IMR-90 (cell line): ENCODE data around the gene ALK. TPM values are rescaled to one million over a fixed set of nuclear protein-coding genes. Genes with fewer than 3 reads are reported as not detected.

ENCODE experiments used
- ATAC-seq: fragments of 200-7000 bp; cut with Tn5 transposase; 2 replicates; pipeline ENCODE4 v1.9.1; 2020; ENCODE audit warnings: low read depth, mild to moderate bottlenecking, moderate library complexity
- BruUV-seq: library from RNA; stranded (reverse); fragments of 400-500 nt; replicated peaks from 2 replicates; lab custom pipeline; 2021; lab: Mats Ljungman, UMichigan
- CTCF ChIA-PET: fragments of 300-600 bp; formaldehyde crosslinking; extraction: SDS; loops from one replicate; lab custom pipeline; 2021; ENCODE audit warnings: antibody characterized with exemption; lab: Yijun Ruan, JAX
- POLR2A ChIA-PET: fragments of 300-600 bp; sonication (Branson Sonifier 250); formaldehyde crosslinking; loops from one replicate; lab custom pipeline; 2022; ENCODE audit warnings: antibody characterized with exemption; ENCODE audit not compliant: unreplicated experiment; lab: Charles Lee
- DNase-seq: peaks from one replicate; pipeline ENCODE4 v3.0.0; 2013
- H2AFZ ChIP-seq: replicated peaks from 2 replicates; pipeline ENCODE3; 2013; ENCODE audit warnings: low read length, mild to moderate bottlenecking; ENCODE audit not compliant: poor library complexity
- H2AK5ac ChIP-seq: 2 replicates; pipeline ENCODE4 v1.6.1; 2013; ENCODE audit warnings: low read depth, low read length, inconsistent platforms
- H2AK9ac ChIP-seq: replicated peaks from 2 replicates; pipeline ENCODE3; 2013; ENCODE audit warnings: mild to moderate bottlenecking, low read depth, low read length, moderate library complexity; ENCODE audit not compliant: poor library complexity
- H2BK120ac ChIP-seq: 2 replicates; pipeline ENCODE4 v1.6.1; 2013; ENCODE audit warnings: low read depth, low read length, inconsistent platforms
- H2BK15ac ChIP-seq: 3 replicates; pipeline ENCODE4 v1.6.1; 2013; ENCODE audit warnings: low read depth, low read length, inconsistent platforms
- H2BK20ac ChIP-seq: 2 replicates; pipeline ENCODE4 v1.6.1; 2013; ENCODE audit warnings: low read depth, mild to moderate bottlenecking, inconsistent platforms, low read length, moderate library complexity
- H2BK5ac ChIP-seq: 2 replicates; pipeline ENCODE4 v1.6.1; 2013; ENCODE audit warnings: mild to moderate bottlenecking, low read depth, low read length, inconsistent platforms; ENCODE audit not compliant: poor library complexity, severe bottlenecking
- H3K14ac ChIP-seq: replicated peaks from 2 replicates; pipeline ENCODE4 v1.6.1; 2013; ENCODE audit warnings: low read depth, low read length, inconsistent platforms
- H3K18ac ChIP-seq: 2 replicates; pipeline ENCODE4 v1.6.1; 2013; ENCODE audit warnings: low read depth, low read length, control low read depth
- H3K23ac ChIP-seq: 2 replicates; pipeline ENCODE4 v1.6.1; 2013; ENCODE audit warnings: low read depth, low read length, inconsistent platforms
- H3K27ac ChIP-seq: 2 replicates; pipeline ENCODE4 v1.5.1; 2013; ENCODE audit warnings: mild to moderate bottlenecking, control low read depth, low read length; ENCODE audit not compliant: insufficient read depth
- H3K27me3 ChIP-seq: 2 replicates; pipeline ENCODE4 v1.6.1; 2013; ENCODE audit warnings: low read length; ENCODE audit not compliant: control insufficient read depth, insufficient read depth
- H3K36me3 ChIP-seq: 2 replicates; pipeline ENCODE4 v1.6.1; 2013; ENCODE audit warnings: low read length, mixed read lengths; ENCODE audit not compliant: control insufficient read depth, insufficient read depth
- H3K4ac ChIP-seq: 2 replicates; pipeline ENCODE4 v1.6.1; 2013; ENCODE audit warnings: low read depth, low read length, inconsistent platforms
- H3K4me1 ChIP-seq: 2 replicates; pipeline ENCODE4 v1.6.1; 2013; ENCODE audit warnings: low read length, mixed read lengths; ENCODE audit not compliant: control insufficient read depth, insufficient read depth
- H3K4me2 ChIP-seq: 2 replicates; pipeline ENCODE4 v1.6.1; 2013; ENCODE audit warnings: low read depth, mild to moderate bottlenecking, control low read depth, low read length, moderate library complexity
- H3K4me3 ChIP-seq: 2 replicates; pipeline ENCODE4 v1.5.1; 2013; ENCODE audit warnings: low read depth, mild to moderate bottlenecking, control low read depth, low read length, moderate library complexity; ENCODE audit not compliant: insufficient read depth
- H3K56ac ChIP-seq: 2 replicates; pipeline ENCODE4 v1.6.1; 2013; ENCODE audit warnings: low read length, inconsistent platforms; ENCODE audit not compliant: insufficient read depth; ENCODE audit errors: extremely low read depth
- H3K79me1 ChIP-seq, 2 experiments: 2 replicates each; pipeline ENCODE4 v1.6.1; 2013; ENCODE audit warnings: low read length in 2 of 2, inconsistent platforms in 1 of 2, low read depth in 1 of 2
- H3K9ac ChIP-seq: 2 replicates; pipeline ENCODE4 v1.6.1; 2013; ENCODE audit warnings: low read depth, low read length, control low read depth
- H3K9me1 ChIP-seq: 2 replicates; pipeline ENCODE4 v1.6.1; 2013; ENCODE audit warnings: low read length, inconsistent platforms; ENCODE audit not compliant: insufficient read depth
- H3K9me3 ChIP-seq: 2 replicates; pipeline ENCODE4 v1.6.1; 2013; ENCODE audit warnings: low read length; ENCODE audit not compliant: control insufficient read depth, insufficient read depth
- H4K20me1 ChIP-seq: 2 replicates; pipeline ENCODE4 v1.6.1; 2013; ENCODE audit warnings: low read length, inconsistent platforms; ENCODE audit not compliant: insufficient read depth
- H4K5ac ChIP-seq: 2 replicates; pipeline ENCODE4 v1.6.1; 2013; ENCODE audit warnings: mild to moderate bottlenecking, low read depth, low read length, control low read depth
- H4K8ac ChIP-seq, 2 experiments: 2 replicates each; pipeline ENCODE4 v1.6.1; 2013; ENCODE audit warnings: low read depth in 2 of 2, low read length in 2 of 2, control low read depth in 1 of 2, inconsistent platforms in 1 of 2
- H4K91ac ChIP-seq: 2 replicates; pipeline ENCODE4 v1.6.1; 2013; ENCODE audit warnings: low read depth, low read length, inconsistent platforms; ENCODE audit not compliant: insufficient read depth
- CEBPB ChIP-seq: IDR thresholded peaks from 2 replicates; pipeline ENCODE4 v1.6.1; 2012; ENCODE audit warnings: low read depth, low read length, improper control_type of control experiment
- CTCF ChIP-seq: conservative IDR thresholded peaks from 2 replicates; pipeline ENCODE4 v1.5.1; 2012; ENCODE audit warnings: mild to moderate bottlenecking, low read depth, low read length, improper control_type of control experiment
- ELK1 ChIP-seq: fragments of 150-350 bp; IDR thresholded peaks from 2 replicates; pipeline ENCODE4 v1.6.1; 2016; ENCODE audit warnings: low read depth, mild to moderate bottlenecking, low read length, moderate library complexity, borderline replicate concordance
- FOS ChIP-seq: fragments of 150-350 bp; IDR thresholded peaks from 2 replicates; pipeline ENCODE4 v1.6.1; 2016; ENCODE audit warnings: low read depth, low read length
- MXI1 ChIP-seq: IDR thresholded peaks from 2 replicates; pipeline ENCODE4 v1.6.1; 2012; ENCODE audit warnings: low read depth, mild to moderate bottlenecking, low read length, moderate library complexity, borderline replicate concordance
- NFE2L2 ChIP-seq: fragments of 150-350 bp; IDR thresholded peaks from 2 replicates; pipeline ENCODE4 v1.6.1; 2016; ENCODE audit warnings: low read depth, mild to moderate bottlenecking, low read length
- POLR2A ChIP-seq: IDR thresholded peaks from 2 replicates; pipeline ENCODE4 v1.6.1; 2012; ENCODE audit warnings: mild to moderate bottlenecking, low read depth, low read length
- RAD21 ChIP-seq: IDR thresholded peaks from 2 replicates; pipeline ENCODE4 v1.6.1; 2012; ENCODE audit warnings: low read length, improper control_type of control experiment
- RCOR1 ChIP-seq: IDR thresholded peaks from 2 replicates; pipeline ENCODE4 v1.6.1; 2012; ENCODE audit warnings: mild to moderate bottlenecking, low read length, improper control_type of control experiment; ENCODE audit not compliant: insufficient replicate concordance
- RFX5 ChIP-seq: IDR thresholded peaks from 2 replicates; pipeline ENCODE4 v1.8.0; 2012; ENCODE audit warnings: low read depth, mild to moderate bottlenecking, low read length, moderate library complexity
- SMC3 ChIP-seq: fragments of 150-350 bp; IDR thresholded peaks from 2 replicates; pipeline ENCODE4 v1.6.1; 2016; ENCODE audit warnings: low read depth, mild to moderate bottlenecking, antibody characterized with exemption, low read length, moderate library complexity
- USF2 ChIP-seq: fragments of 150-350 bp; IDR thresholded peaks from 2 replicates; pipeline ENCODE4 v1.6.1; 2017; ENCODE audit warnings: mild to moderate bottlenecking, antibody characterized with exemption, low read length, low read depth
- WGBS, 2 experiments: methylation state at CpG; one replicate each; pipeline versions ENCODE4 v1.1.5 to v1.1.7; 2013; ENCODE audit warnings: missing lambda C conversion rate in 2 of 2; ENCODE audit not compliant: insufficient read length in 1 of 2; ENCODE audit errors: extremely low coverage in 2 of 2; 5-methylcytosine and 5-hydroxymethylcytosine counted together
- dilution Hi-C: fragments of 300-500 bp; cut with HindIII; formaldehyde crosslinking; loops from one replicate; pipeline ENCODE4 v1.14.3; 2018; ENCODE audit warnings: low sequenced_read_pairs; ENCODE audit not compliant: unreplicated experiment
- in situ Hi-C: fragments of 300-500 bp; cut with MboI; formaldehyde crosslinking; loops from 3 replicates; pipeline ENCODE4 v1.14.3; 2019; ENCODE audit warnings: low sequenced_read_pairs, inconsistent platforms, mixed read lengths
- intact Hi-C: fragments of 100-400 bp; cut with micrococcal nuclease; formaldehyde crosslinking; loops from 2 replicates; pipeline ENCODE4 v1.10.0; 2022
- polyA plus RNA-seq, 3 experiments: library from polyadenylated mRNA; depleted of rRNA; stranded (reverse); fragments of >200 nt; gene quantifications; 2 replicates each; pipeline ENCODE4 v1.2.3, GENCODE V29; 2012; ENCODE audit warnings: low replicate concordance in 1 of 3
- total RNA-seq: library from RNA; depleted of rRNA; stranded (reverse); fragments of >200 nt; gene quantifications from 2 replicates; pipeline ENCODE4 v1.2.3, GENCODE V29; 2012

The ALK gene
- total and polyA plus RNA-seq, 2 of the 4 experiments (the other 2 are of a cell fraction) = not detected

- TF ChIP-seq CEBPB (no peak), POLR2A (no peak), CTCF (no peak), ELK1 (no peak), FOS (no peak), MXI1 (no peak), NFE2L2 (no peak), SMC3 (no peak), RFX5 (no peak), USF2 (no peak), RCOR1 (no peak), RAD21 (no peak)
- Histone ChIP-seq H3K4ac (no peak overlapping the region), H3K23ac (no peak overlapping the region), H3K56ac (no peak overlapping the region), H3K4me1 (peaks cover 2% of the 10 kb centered on the region; the same call in 1 of the 2 replicates), H2BK5ac (no peak overlapping the region), H2AK9ac (no peak overlapping the region), H3K18ac (no peak overlapping the region), H3K9me1 (no peaks in the 10 kb centered on the region), H3K79me1 (no peaks in the 10 kb centered on the region), H3K14ac (no peak overlapping the region), H3K9me3 (no peaks in the 10 kb centered on the region), H3K4me2 (no peak overlapping the region), H2AK5ac (no peak overlapping the region), H2BK15ac (no peak overlapping the region), H2BK120ac (no peak overlapping the region), H2AFZ (no peak overlapping the region), H4K20me1 (no peaks in the 10 kb centered on the region), H4K5ac (no peak overlapping the region), H4K8ac (no peak overlapping the region), H4K91ac (no peak overlapping the region), H3K36me3 (no peaks in the 10 kb centered on the region), H3K4me3 (no peak overlapping the region), H3K9ac (no peak overlapping the region), H3K27me3 (peaks cover 62% of the 10 kb centered on the region), H3K27ac (no peak overlapping the region), H2BK20ac (no peak overlapping the region)
- in situ Hi-C loops = no loop called here
- dilution Hi-C loops = no loop called here
- CTCF ChIA-PET = no interaction called here
- no TSS peak for BruUV-seq
- no peak for DNase-seq
- ATAC-seq = no peak
- 100% methylated on average over 1 of the region's 9 CpGs; no CpG with 5 or more reads in 1 of the 2 experiments for WGBS, 2 experiments
- POLR2A ChIA-PET = no interaction called here
- intact Hi-C loops = no loop called here
Measured at GRCh38 chr2:29228947-29229346, 692.4 kb downstream of the ALK start.
